Spleen (tissue), 11 donors: ENCODE data around the gene LPP. TPM values are rescaled to one million over a fixed set of nuclear protein-coding genes. Genes with fewer than 3 reads are reported as not detected.

Experiments used
- DNase-seq: peaks from one replicate; pipeline ENCODE4 v3.0.0-alpha.2; 2020
- H3K27ac ChIP-seq, 8 donors: fragments of 200-600 bp; sonication (generic) in 7 of 8; 1 replicate in 4 of 8; 2 replicates in 4 of 8; pipeline versions ENCODE4 v1.5.0 to v1.8.0; 2016 to 2021; ENCODE audit warnings: inconsistent platforms in 4 of 8, mild to moderate bottlenecking in 4 of 8, moderate library complexity in 1 of 8
- H3K27me3 ChIP-seq, 7 donors: fragments of 200-600 bp; sonication (generic) in 6 of 7; replicated peaks in 1 of 7; 1 replicate in 4 of 7; 2 replicates in 3 of 7; pipeline versions ENCODE4 v1.5.0 to v1.8.0; 2016 to 2021; ENCODE audit warnings: inconsistent platforms in 3 of 7, mild to moderate bottlenecking in 1 of 7
- H3K36me3 ChIP-seq, 6 donors: fragments of 200-600 bp; sonication (generic) in 5 of 6; 1 replicate in 4 of 6; 2 replicates in 2 of 6; pipeline versions ENCODE4 v1.5.0 to v1.8.0; 2016 to 2021; ENCODE audit warnings: inconsistent platforms in 2 of 6
- H3K4me1 ChIP-seq, 6 donors: fragments of 200-600 bp; sonication (generic) in 5 of 6; 1 replicate in 3 of 6; 2 replicates in 3 of 6; pipeline versions ENCODE4 v1.5.0 to v1.8.0; 2016 to 2021; ENCODE audit warnings: inconsistent platforms in 3 of 6
- H3K4me3 ChIP-seq, 8 donors: fragments of 200-600 bp; sonication (generic) in 7 of 8; 1 replicate in 4 of 8; 2 replicates in 4 of 8; pipeline versions ENCODE4 v1.5.0 to v1.8.0; 2016 to 2021; ENCODE audit warnings: inconsistent platforms in 4 of 8, mild to moderate bottlenecking in 4 of 8, moderate library complexity in 2 of 8
- H3K9me3 ChIP-seq, 8 donors: fragments of 200-600 bp; sonication (generic) in 7 of 8; 1 replicate in 4 of 8; 2 replicates in 4 of 8; pipeline versions ENCODE4 v1.5.0 to v1.8.0; 2016 to 2021; ENCODE audit warnings: inconsistent platforms in 4 of 8
- POLR2A ChIP-seq, 3 donors: fragments of 450-650 bp; IDR thresholded peaks; one replicate each; pipeline ENCODE4 v1.5.1; 2017; ENCODE audit warnings: antibody characterized with exemption in 3 of 3, mild to moderate bottlenecking in 1 of 3
- POLR2AphosphoS5 ChIP-seq, 3 donors: sonication (generic); formaldehyde crosslinking; IDR thresholded peaks; one replicate each; pipeline ENCODE4 v1.5.1; 2017; ENCODE audit warnings: antibody characterized with exemption in 3 of 3
- WGBS, 5 donors: extraction: QIAGEN DNeasy Blood & Tissue Kit in 3 of 5; methylation state at CpG; one replicate each; pipeline versions ENCODE4 v1.1.5 to v1.1.7; 2013 to 2018; 5-methylcytosine and 5-hydroxymethylcytosine counted together
- intact Hi-C: fragments of 100-400 bp; cut with DNase I; formaldehyde crosslinking; loops from one replicate; pipeline ENCODE4 v1.15.0; 2023; ENCODE audit warnings: low total_unique reads
- polyA plus RNA-seq, 3 donors: library from polyadenylated mRNA; stranded (reverse); fragments of 200-250 nt; gene quantifications; one replicate each; pipeline ENCODE4 v1.2.1, GENCODE V29; 2013
- total RNA-seq, 7 donors: library from RNA; depleted of rRNA in 3 of 7; stranded (reverse); fragments of >200 nt in 3 of 7; fragmentation: NEBNext Ultra II Directional in 4 of 7; extraction: Animal tissue kit (Norgen Biotek cat#: 25700) in 4 of 7; gene quantifications; one replicate each; pipeline versions ENCODE4 v1.1.0 to v1.2.1, GENCODE V29; 2016 to 2021
- TF ChIP-seq, protein P1 (sequence below), 11 experiments: fragments of 200-600 bp in 7 of 11; fragments of 450-650 bp in 4 of 11; sonication (generic) in 4 of 11; IDR thresholded peaks in 8 of 11; conservative IDR thresholded peaks in 3 of 11; 1 replicate in 7 of 11; 2 replicates in 4 of 11; pipeline versions ENCODE4 v1.4.0 to v1.8.0; 2016 to 2021; ENCODE audit warnings: antibody characterized with exemption in 11 of 11, inconsistent platforms in 4 of 11, mild to moderate bottlenecking in 1 of 11
- donor health status: healthy with polysubstance abuse.
- donor health status: DM: no; HTN: no; CAD: no; lungs with moderate emphysema.
- donor health status: DM: no; HTN: no; CAD: no.
- donor health status: Bipolar disorder and iron deficiency.
- donor health status: healthy.
- donor health status: DM: no; HTN: no; CAD: no.
- donor health status: DM: yes; HTN: yes; CAD: no.

The LPP gene
- total and polyA plus RNA-seq, 10 donors = 2.4 to 270 (median 156) TPM

DNA sequence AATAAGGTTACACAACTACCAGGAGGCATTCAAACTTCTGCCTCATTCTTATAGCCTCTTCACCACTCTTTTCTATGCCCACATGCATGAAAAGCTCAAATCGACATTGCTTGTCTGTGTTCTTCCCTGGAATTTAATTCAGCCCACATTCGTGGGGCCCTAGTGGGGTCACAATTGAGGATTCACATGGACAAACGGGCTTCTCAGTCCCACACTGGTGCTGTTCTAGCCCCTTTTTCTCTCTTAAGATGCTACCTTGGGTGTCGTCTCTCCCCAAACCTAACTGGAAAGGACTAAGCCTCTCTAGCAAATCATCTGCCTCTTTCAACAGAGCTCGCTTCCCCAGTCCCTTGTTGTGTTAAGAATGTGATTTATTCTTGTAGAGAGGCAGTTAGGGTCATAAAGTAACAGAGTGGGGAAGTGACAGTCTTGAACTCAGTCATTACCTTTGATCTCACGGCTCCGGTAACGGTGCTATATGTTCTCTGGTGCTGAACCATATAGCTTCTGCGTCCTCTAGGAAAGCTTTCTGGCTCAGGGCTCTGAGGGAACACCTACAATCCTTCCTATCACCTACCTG is 4.9 kb downstream of the LPP start:
- Histone ChIP-seq H3K27ac (no peak overlapping the region), H3K27me3 (no peaks in the 10 kb centered on the region), H3K4me1 (peaks cover 18 to 89% (median 45%) of the 10 kb centered on the region in 6 donors), H3K4me3 (no peak overlapping the region), H3K36me3 (peaks cover 0 to 8% (median 0%) of the 10 kb centered on the region in 6 donors), H3K9me3 (no peaks in the 10 kb centered on the region)
- TF ChIP-seq POLR2AphosphoS5 (IDR thresholded peaks at IDR 0.05) (no peak), POLR2A (IDR thresholded peaks at IDR 0.05) (no peak)
- TF ChIP-seq, protein P1, sequence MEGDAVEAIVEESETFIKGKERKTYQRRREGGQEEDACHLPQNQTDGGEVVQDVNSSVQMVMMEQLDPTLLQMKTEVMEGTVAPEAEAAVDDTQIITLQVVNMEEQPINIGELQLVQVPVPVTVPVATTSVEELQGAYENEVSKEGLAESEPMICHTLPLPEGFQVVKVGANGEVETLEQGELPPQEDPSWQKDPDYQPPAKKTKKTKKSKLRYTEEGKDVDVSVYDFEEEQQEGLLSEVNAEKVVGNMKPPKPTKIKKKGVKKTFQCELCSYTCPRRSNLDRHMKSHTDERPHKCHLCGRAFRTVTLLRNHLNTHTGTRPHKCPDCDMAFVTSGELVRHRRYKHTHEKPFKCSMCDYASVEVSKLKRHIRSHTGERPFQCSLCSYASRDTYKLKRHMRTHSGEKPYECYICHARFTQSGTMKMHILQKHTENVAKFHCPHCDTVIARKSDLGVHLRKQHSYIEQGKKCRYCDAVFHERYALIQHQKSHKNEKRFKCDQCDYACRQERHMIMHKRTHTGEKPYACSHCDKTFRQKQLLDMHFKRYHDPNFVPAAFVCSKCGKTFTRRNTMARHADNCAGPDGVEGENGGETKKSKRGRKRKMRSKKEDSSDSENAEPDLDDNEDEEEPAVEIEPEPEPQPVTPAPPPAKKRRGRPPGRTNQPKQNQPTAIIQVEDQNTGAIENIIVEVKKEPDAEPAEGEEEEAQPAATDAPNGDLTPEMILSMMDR (IDR thresholded peaks at IDR 0.05 in 8 of 11, conservative IDR thresholded peaks at IDR 0.05 in 3 of 11) = no peak
- whole genome bisulfite sequencing, 5 donors = 79 to 96% (median 82%) methylated on average over 9 of the region's 9 CpGs
- intact Hi-C loops = loop anchor here (10.0 kb wide), 1 partner anchor 414 kb away; the partner anchor contains the start of gene BCL6
- DNase-seq = no peak

DNA sequence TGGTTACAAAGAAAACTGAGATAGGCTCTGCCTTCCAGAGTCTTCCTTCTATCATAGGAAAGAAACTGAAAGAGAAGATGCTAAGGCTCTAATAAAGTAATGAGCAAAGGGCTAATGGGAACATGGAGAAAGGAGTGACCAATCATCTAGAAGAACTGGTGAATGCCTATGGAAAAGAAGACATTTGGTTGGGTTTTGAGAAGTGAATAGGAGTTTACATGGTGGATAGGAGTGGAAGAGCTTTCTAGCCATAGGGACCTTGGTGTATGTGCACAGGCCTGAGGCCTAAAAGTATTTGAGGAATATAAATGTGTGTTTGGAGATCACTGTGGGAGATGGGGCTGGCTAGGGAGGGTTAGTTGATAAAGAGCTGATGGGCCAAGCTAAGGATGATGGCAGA is 6.8 kb downstream of the LPP start:
- Histone ChIP-seq H3K9me3 (no peaks in the 10 kb centered on the region), H3K27ac (no peak overlapping the region), H3K4me1 (peaks cover 18 to 93% (median 44%) of the 10 kb centered on the region in 6 donors), H3K36me3 (peaks cover 0 to 8% (median 0%) of the 10 kb centered on the region in 6 donors), H3K27me3 (no peaks in the 10 kb centered on the region), H3K4me3 (no peak overlapping the region)
- TF ChIP-seq, protein P1 (IDR thresholded peaks at IDR 0.05 in 8 of 11, conservative IDR thresholded peaks at IDR 0.05 in 3 of 11) = no peak
- TF ChIP-seq POLR2A (IDR thresholded peaks at IDR 0.05) (no peak), POLR2AphosphoS5 (IDR thresholded peaks at IDR 0.05) (no peak)
- intact Hi-C loops = no loop called here
- no peak for DNase-seq

DNA sequence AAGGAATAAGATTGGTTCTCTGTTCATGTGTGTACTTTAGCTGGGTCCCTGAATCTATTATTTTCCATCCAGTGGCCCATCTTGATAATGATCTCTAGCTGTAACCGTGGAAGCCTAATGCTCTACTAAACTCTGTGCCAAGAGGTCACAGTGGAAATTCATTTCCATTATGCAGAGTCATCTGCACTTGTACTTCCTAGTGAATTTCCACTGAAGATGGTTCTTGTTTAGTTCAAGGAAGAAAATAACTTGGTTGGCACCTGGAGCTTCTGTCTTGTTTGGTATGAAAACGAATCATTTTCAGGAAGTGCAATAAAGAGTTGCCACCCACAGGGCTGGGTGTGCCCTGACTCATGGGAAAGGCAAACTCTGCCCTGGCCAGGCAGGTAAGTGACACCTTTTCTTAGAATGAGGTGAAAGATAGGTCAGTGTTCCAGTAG is 10.3 kb downstream of the LPP start:
- Histone ChIP-seq H3K4me1 (peaks cover 0 to 62% (median 25%) of the 10 kb centered on the region in 6 donors), H3K9me3 (no peaks in the 10 kb centered on the region), H3K36me3 (peaks cover 0 to 8% (median 0%) of the 10 kb centered on the region in 6 donors), H3K4me3 (no peak overlapping the region), H3K27ac (peak overlapping the region in 3 of 8 donors; percentile 18 to 39 (median 35)), H3K27me3 (no peaks in the 10 kb centered on the region)
- TF ChIP-seq, protein P1 (IDR thresholded peaks at IDR 0.05 in 8 of 11, conservative IDR thresholded peaks at IDR 0.05 in 3 of 11) = no peak
- TF ChIP-seq POLR2AphosphoS5 (IDR thresholded peaks at IDR 0.05) (no peak), POLR2A (IDR thresholded peaks at IDR 0.05) (no peak)
- WGBS, 5 donors = 12 to 24% (median 18%) methylated on average over 2 of the region's 2 CpGs
- DNase-seq = no peak
- intact Hi-C loops = no loop called here

DNA sequence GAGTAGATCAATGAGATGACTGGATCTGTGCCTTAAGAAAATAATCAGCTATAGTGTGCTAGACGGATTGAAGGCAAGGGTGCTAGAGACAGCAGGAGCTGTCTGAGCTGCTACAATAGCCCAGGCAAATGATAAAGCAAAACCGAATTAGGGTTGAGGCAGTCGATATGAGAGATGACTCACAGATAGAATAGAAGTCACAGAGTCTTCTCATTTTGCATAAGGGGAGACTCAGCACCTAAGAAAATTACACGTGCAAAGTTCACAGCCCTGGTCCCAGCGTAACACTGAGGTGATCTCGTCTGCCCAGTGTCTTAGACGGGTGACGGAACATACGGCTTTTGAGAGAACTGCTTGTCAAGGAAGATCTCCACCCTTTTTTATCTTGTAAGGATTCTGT is 11.6 kb downstream of the LPP start:
- H3K4me1 ChIP-seq = peaks cover 0 to 62% (median 32%) of the 10 kb centered on the region in 6 donors
- H3K27me3 ChIP-seq = no peaks in the 10 kb centered on the region
- H3K27ac ChIP-seq = no peak overlapping the region
- peaks cover 0 to 8% (median 0%) of the 10 kb centered on the region in 6 donors for H3K36me3 ChIP-seq
- H3K9me3 ChIP-seq = no peaks in the 10 kb centered on the region
- no peak for TF ChIP-seq POLR2A (IDR thresholded peaks at IDR 0.05)
- TF ChIP-seq, protein P1 (IDR thresholded peaks at IDR 0.05 in 8 of 11, conservative IDR thresholded peaks at IDR 0.05 in 3 of 11) = no peak
- no peak for TF ChIP-seq POLR2AphosphoS5 (IDR thresholded peaks at IDR 0.05)
- WGBS, 5 donors = 75 to 85% (median 83%) methylated on average over 9 of the region's 9 CpGs
- H3K4me3 ChIP-seq = no peak overlapping the region
- DNase-seq = no peak
- intact Hi-C loops = no loop called here
